H1 (cell line): ENCODE measurements around the gene EPG5. TPM values are rescaled to one million over a fixed set of nuclear protein-coding genes. Genes with fewer than 3 reads are reported as not detected.

Experiments used
- CTCF ChIA-PET: fragments of 300-600 bp; sonication (Branson Sonifier 250); formaldehyde crosslinking; loops from one replicate; lab custom pipeline; 2021; ENCODE audit not compliant: partially characterized antibody; lab: Charles Lee
- POLR2A ChIA-PET: fragments of 300-600 bp; sonication (Branson Sonifier 250); formaldehyde crosslinking; loops from one replicate; lab custom pipeline; 2021; ENCODE audit warnings: inconsistent platforms; ENCODE audit not compliant: partially characterized antibody; lab: Charles Lee
- DNase-seq, 2 experiments: peaks; one replicate each; pipeline versions ENCODE4 v3.0.0 to v3.0.0-alpha.2; 2010 to 2022; ENCODE audit warnings: low spot score in 2 of 2, low read depth in 1 of 2, mixed read lengths in 1 of 2
- FAIRE-seq: peaks from 2 replicates; lab custom pipeline; 2011; peaks lifted over from hg19 to GRCh38; lab: Jason Lieb, UNC
- H2AFZ ChIP-seq: 2 replicates; pipeline ENCODE4 v1.8.1; 2012; ENCODE audit warnings: low read length, inconsistent platforms
- H2AK5ac ChIP-seq: 2 replicates; pipeline ENCODE4 v1.6.1; 2013; ENCODE audit warnings: low read depth, low read length
- H2BK120ac ChIP-seq: replicated peaks from 2 replicates; pipeline ENCODE3; 2013; ENCODE audit warnings: low read depth, low read length, inconsistent platforms
- H2BK12ac ChIP-seq: 2 replicates; pipeline ENCODE4 v1.6.1; 2013; ENCODE audit warnings: low read depth, low read length
- H2BK15ac ChIP-seq: 2 replicates; pipeline ENCODE4 v1.6.1; 2013; ENCODE audit warnings: low read length
- H2BK20ac ChIP-seq: 2 replicates; pipeline ENCODE4 v1.6.1; 2013; ENCODE audit warnings: low read length
- H2BK5ac ChIP-seq: 2 replicates; pipeline ENCODE4 v1.6.1; 2013; ENCODE audit warnings: low read depth, low read length
- H3K14ac ChIP-seq: 2 replicates; pipeline ENCODE4 v1.6.1; 2013; ENCODE audit warnings: inconsistent platforms; ENCODE audit not compliant: insufficient read length
- H3K18ac ChIP-seq: 2 replicates; pipeline ENCODE4 v1.6.1; 2013; ENCODE audit warnings: low read length; ENCODE audit errors: extremely low read depth
- H3K23ac ChIP-seq: 2 replicates; pipeline ENCODE4 v1.6.1; 2013; ENCODE audit warnings: inconsistent platforms; ENCODE audit not compliant: insufficient read length
- H3K23me2 ChIP-seq: 2 replicates; pipeline ENCODE4 v1.6.1; 2013; ENCODE audit warnings: low read depth, low read length
- H3K27ac ChIP-seq: 2 replicates; pipeline ENCODE4 v1.6.1; 2011; ENCODE audit warnings: low read depth, low read length, inconsistent platforms
- H3K27me3 ChIP-seq, 4 experiments: replicated peaks in 1 of 4; 1 replicate in 1 of 4; 2 replicates in 3 of 4; pipeline versions ENCODE4 v1.6.1 to v1.8.1; 2011 to 2013; ENCODE audit warnings: low read length in 3 of 4, mild to moderate bottlenecking in 3 of 4, inconsistent platforms in 2 of 4, mixed read lengths in 2 of 4, moderate library complexity in 1 of 4; ENCODE audit not compliant: control insufficient read depth in 3 of 4, insufficient read depth in 3 of 4; ENCODE audit errors: extremely low read depth in 1 of 4
- H3K36me3 ChIP-seq, 4 experiments: 2 replicates each; pipeline versions ENCODE4 v1.6.1 to v1.8.1; 2011 to 2013; ENCODE audit warnings: mild to moderate bottlenecking in 4 of 4, low read length in 3 of 4, moderate library complexity in 2 of 4, control low read depth in 1 of 4, inconsistent platforms in 1 of 4; ENCODE audit not compliant: insufficient read depth in 4 of 4, control insufficient read depth in 2 of 4
- H3K4ac ChIP-seq: replicated peaks from 2 replicates; pipeline ENCODE3; 2013; ENCODE audit warnings: low read length, low read depth, mixed read lengths, inconsistent platforms; ENCODE audit not compliant: insufficient read length
- H3K4me1 ChIP-seq, 4 experiments: replicated peaks in 1 of 4; 1 replicate in 1 of 4; 2 replicates in 3 of 4; pipeline versions ENCODE4 v1.6.1 to v1.8.1; 2011 to 2013; ENCODE audit warnings: low read length in 3 of 4, inconsistent platforms in 2 of 4, mixed read lengths in 1 of 4; ENCODE audit not compliant: insufficient read depth in 4 of 4, control insufficient read depth in 3 of 4
- H3K4me2 ChIP-seq, 2 experiments: 2 replicates each; pipeline versions ENCODE4 v1.6.1 to v1.8.1; 2011 to 2013; ENCODE audit warnings: low read depth in 2 of 2, low read length in 2 of 2, control low read depth in 1 of 2, inconsistent platforms in 1 of 2, mild to moderate bottlenecking in 1 of 2; ENCODE audit not compliant: insufficient read depth in 1 of 2
- H3K4me3 ChIP-seq, 4 experiments: fragments of 200-600, 300-600 bp in 1 of 4; sonication (generic), shearing (Covaris generic), sonication (Bioruptor Twin) in 1 of 4; 2 replicates each; pipeline versions ENCODE4 v1.5.1 to v1.8.1; 2011 to 2016; ENCODE audit warnings: low read length in 4 of 4, low read depth in 3 of 4, control low read depth in 2 of 4, inconsistent platforms in 2 of 4, mild to moderate bottlenecking in 2 of 4, mixed read lengths in 1 of 4, moderate library complexity in 1 of 4; ENCODE audit not compliant: insufficient read depth in 2 of 4; ENCODE audit errors: extremely low read depth in 1 of 4
- H3K56ac ChIP-seq: replicated peaks from 2 replicates; pipeline ENCODE3; 2013; ENCODE audit warnings: low read depth, mild to moderate bottlenecking, mixed read lengths, low read length, inconsistent platforms; ENCODE audit not compliant: insufficient read length
- H3K79me1 ChIP-seq: 2 replicates; pipeline ENCODE4 v1.6.1; 2013; ENCODE audit warnings: low read depth, low read length, control low read depth
- H3K79me2 ChIP-seq, 2 experiments: 2 replicates each; pipeline versions ENCODE4 v1.6.1 to v1.8.1; 2012 to 2013; ENCODE audit warnings: low read length in 2 of 2, mild to moderate bottlenecking in 2 of 2, inconsistent platforms in 1 of 2; ENCODE audit not compliant: insufficient read depth in 2 of 2, control insufficient read depth in 1 of 2
- H3K9ac ChIP-seq, 4 experiments: replicated peaks in 1 of 4; 1 replicate in 1 of 4; 2 replicates in 3 of 4; pipeline versions ENCODE4 v1.6.1 to v1.8.1; 2011 to 2013; ENCODE audit warnings: low read depth in 3 of 4, low read length in 3 of 4, control low read depth in 2 of 4, mild to moderate bottlenecking in 2 of 4, moderate library complexity in 2 of 4, inconsistent platforms in 1 of 4; ENCODE audit errors: extremely low read depth in 1 of 4
- H3K9me3 ChIP-seq, 2 experiments: 2 replicates each; pipeline versions ENCODE4 v1.6.1 to v1.8.1; 2012 to 2013; ENCODE audit warnings: mild to moderate bottlenecking in 2 of 2, moderate library complexity in 2 of 2, control low read depth in 1 of 2, inconsistent platforms in 1 of 2, low read depth in 1 of 2, low read length in 1 of 2, mixed read lengths in 1 of 2; ENCODE audit not compliant: insufficient read depth in 2 of 2
- H4K20me1 ChIP-seq, 2 experiments: replicated peaks in 1 of 2; 2 replicates each; pipeline versions ENCODE3 to v1.8.1; 2011 to 2013; ENCODE audit warnings: inconsistent platforms in 2 of 2, low read length in 2 of 2, mild to moderate bottlenecking in 1 of 2; ENCODE audit not compliant: insufficient read depth in 2 of 2, control insufficient read depth in 1 of 2
- H4K5ac ChIP-seq: 2 replicates; pipeline ENCODE4 v1.6.1; 2013; ENCODE audit warnings: low read length, low read depth, mixed read lengths, inconsistent platforms; ENCODE audit not compliant: insufficient read length
- H4K8ac ChIP-seq: 2 replicates; pipeline ENCODE4 v1.8.0; 2013; ENCODE audit warnings: mild to moderate bottlenecking, moderate library complexity, low read length, inconsistent platforms; ENCODE audit not compliant: insufficient read depth; ENCODE audit errors: extremely low read depth
- H4K91ac ChIP-seq: replicated peaks from 2 replicates; pipeline ENCODE3; 2013; ENCODE audit warnings: low read length, mixed read lengths, inconsistent platforms; ENCODE audit not compliant: insufficient read length
- BACH1 ChIP-seq: IDR thresholded peaks from 2 replicates; pipeline ENCODE4 v1.6.1; 2012; ENCODE audit warnings: low read length, improper control_type of control experiment
- HDAC2 ChIP-seq, 2 experiments: fragments of 300-600 bp in 1 of 2; sonication (generic) in 1 of 2; IDR thresholded peaks; 2 replicates each; pipeline ENCODE4 v1.6.1; 2011 to 2012; ENCODE audit warnings: low read depth in 2 of 2, low read length in 2 of 2, mild to moderate bottlenecking in 2 of 2, moderate library complexity in 2 of 2, borderline replicate concordance in 1 of 2, inconsistent platforms in 1 of 2
- HDAC6 ChIP-seq: IDR thresholded peaks from one replicate; pipeline ENCODE4 v1.7.1; 2012; ENCODE audit warnings: low read depth, mild to moderate bottlenecking, inconsistent platforms, low read length, moderate library complexity
- MAFK ChIP-seq: IDR thresholded peaks from 2 replicates; pipeline ENCODE4 v1.6.1; 2012; ENCODE audit warnings: low read depth, mild to moderate bottlenecking, improper control_type of control experiment, low read length
- NRF1 ChIP-seq: IDR thresholded peaks from 2 replicates; pipeline ENCODE4 v1.6.1; 2011; ENCODE audit warnings: mild to moderate bottlenecking, low read depth, low read length, improper control_type of control experiment
- POU5F1 ChIP-seq: IDR thresholded peaks from 2 replicates; pipeline ENCODE4 v1.6.1; 2011; ENCODE audit warnings: low read depth, mild to moderate bottlenecking, low read length, moderate library complexity
- RFX5 ChIP-seq: IDR thresholded peaks from 2 replicates; pipeline ENCODE4 v1.6.1; 2011; ENCODE audit warnings: low read depth, low read length, improper control_type of control experiment, borderline replicate concordance
- SIN3A ChIP-seq, 2 experiments: IDR thresholded peaks in 1 of 2; conservative IDR thresholded peaks in 1 of 2; 2 replicates each; pipeline ENCODE4 v1.6.1; 2011 to 2012; ENCODE audit warnings: low read length in 2 of 2, improper control_type of control experiment in 1 of 2, low read depth in 1 of 2, mild to moderate bottlenecking in 1 of 2
- SIRT6 ChIP-seq: IDR thresholded peaks from one replicate; pipeline ENCODE4 v1.7.1; 2012; ENCODE audit warnings: low read length, inconsistent platforms
- whole genome bisulfite sequencing, 2 experiments: shearing (Covaris generic) in 1 of 2; methylation state at CpG; one replicate each; pipeline versions ENCODE4 v1.1.6 to v1.1.7; 2013 to 2015; ENCODE audit warnings: low lambda C conversion rate in 2 of 2, mixed read lengths in 2 of 2, inconsistent platforms in 1 of 2, low coverage in 1 of 2, missing lambda C conversion rate in 1 of 2; ENCODE audit not compliant: insufficient replicate concordance in 2 of 2, insufficient coverage in 1 of 2, insufficient read length in 1 of 2; ENCODE audit errors: extremely low coverage in 1 of 2, missing lambda C conversion rate in 1 of 2; 5-methylcytosine and 5-hydroxymethylcytosine counted together
- polyA plus RNA-seq, 7 experiments: library from polyadenylated mRNA; depleted of rRNA in 3 of 7; stranded (reverse) in 5 of 7; unstranded in 2 of 7; fragments of >200 nt in 5 of 7; fragments of 200-250 nt in 2 of 7; gene quantifications; 1 replicate in 5 of 7; 2 replicates in 1 of 7; 4 replicates in 1 of 7; pipeline versions ENCODE4 v1.2.1 to v1.2.3, GENCODE V29; 2011 to 2013; ENCODE audit warnings: missing spikeins in 2 of 7, mixed read lengths in 2 of 7
- total RNA-seq: library from RNA; stranded (reverse); fragmentation: NEBNext Ultra II Directional; extraction: Animal tissue kit (Norgen Biotek cat#: 25700); gene quantifications from 2 replicates; pipeline ENCODE4 v1.2.1, GENCODE V29; 2021
- TF ChIP-seq, protein P1 (sequence below): IDR thresholded peaks from 2 replicates; pipeline ENCODE4 v1.6.1; 2012; ENCODE audit warnings: inconsistent platforms
- TF ChIP-seq, protein P2 (sequence below): IDR thresholded peaks from 2 replicates; pipeline ENCODE4 v1.6.1; 2011; ENCODE audit warnings: low read depth, mild to moderate bottlenecking, low read length; ENCODE audit not compliant: insufficient read depth

The EPG5 gene
- total and polyA plus RNA-seq, 2 of the 8 experiments (the other 6 are each of a cell fraction or from before 2014, with no cell fraction given), result 14.1 to 18.3 TPM

GRCh38 chr18:45981821-45982220, 14.7 kb upstream of the EPG5 start:
- Histone ChIP-seq H3K27me3 (no peaks in the 10 kb centered on the region), H2AK5ac (no peak overlapping the region), H4K8ac (no peak overlapping the region), H2BK120ac (no peak overlapping the region), H3K18ac (no peak overlapping the region), H3K14ac (no peak overlapping the region), H3K4me3 (no peak overlapping the region), H4K5ac (no peak overlapping the region), H3K27ac (no peak overlapping the region), H3K4me1 (peaks cover 0 to 8% (median 3%) of the 10 kb centered on the region in 4 experiments; a peak in 3 of 7 replicates), H3K23ac (no peak overlapping the region), H3K79me2 (no peaks in the 10 kb centered on the region), H3K79me1 (no peaks in the 10 kb centered on the region), H3K36me3 (no peaks in the 10 kb centered on the region), H2BK5ac (no peak overlapping the region), H2BK12ac (no peak overlapping the region), H3K9me3 (no peaks in the 10 kb centered on the region), H2AFZ (no peak overlapping the region), H2BK20ac (no peak overlapping the region), H3K4ac (no peak overlapping the region), H4K91ac (no peak overlapping the region), H3K4me2 (no peak overlapping the region), H3K56ac (no peak overlapping the region), H3K9ac (no peak overlapping the region), H4K20me1 (no peaks in the 10 kb centered on the region), H3K23me2 (no peaks in the 10 kb centered on the region), H2BK15ac (no peak overlapping the region)
- TF ChIP-seq POU5F1, result no peak
- TF ChIP-seq RFX5, result no peak
- no peak for TF ChIP-seq SIRT6
- TF ChIP-seq SIN3A (conservative IDR thresholded peaks at IDR 0.05 in 1 of 2, IDR thresholded peaks at IDR 0.05 in 1 of 2; ENCODE audit: low read depth in 1 of 2, low read length in 2 of 2), result no peak
- no peak for TF ChIP-seq HDAC2 (IDR thresholded peaks at IDR 0.05; ENCODE audit: borderline replicate concordance in 1 of 2, low read depth in 2 of 2, low read length in 2 of 2)
- no peak for TF ChIP-seq HDAC6
- TF ChIP-seq, protein P1, sequence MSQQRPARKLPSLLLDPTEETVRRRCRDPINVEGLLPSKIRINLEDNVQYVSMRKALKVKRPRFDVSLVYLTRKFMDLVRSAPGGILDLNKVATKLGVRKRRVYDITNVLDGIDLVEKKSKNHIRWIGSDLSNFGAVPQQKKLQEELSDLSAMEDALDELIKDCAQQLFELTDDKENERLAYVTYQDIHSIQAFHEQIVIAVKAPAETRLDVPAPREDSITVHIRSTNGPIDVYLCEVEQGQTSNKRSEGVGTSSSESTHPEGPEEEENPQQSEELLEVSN, result no peak
- no peak for TF ChIP-seq BACH1
- TF ChIP-seq NRF1, result no peak
- no peak for TF ChIP-seq MAFK
- TF ChIP-seq, protein P2, sequence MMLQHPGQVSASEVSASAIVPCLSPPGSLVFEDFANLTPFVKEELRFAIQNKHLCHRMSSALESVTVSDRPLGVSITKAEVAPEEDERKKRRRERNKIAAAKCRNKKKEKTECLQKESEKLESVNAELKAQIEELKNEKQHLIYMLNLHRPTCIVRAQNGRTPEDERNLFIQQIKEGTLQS, result no peak
- FAIRE-seq (no peak), DNase-seq (no peak)
- CTCF ChIA-PET, result interaction anchor here (0.7 to 1.3 kb wide), 2 partner anchors 12 to 91 kb away, joined by 4 read pairs; no protein-coding TSS in a partner anchor
- POLR2A ChIA-PET, result no interaction called here
- 95% methylated on average over 2 of the region's 2 CpGs; no CpG with 5 or more reads in 1 of the 2 experiments for WGBS, 2 experiments
